SK-N-SH treated with all-trans-retinoic acid at 6 μM for 48 hours (cell line): ENCODE data around the gene NFIX.

ENCODE experiments used
- ATAC-seq: fragments of 200-7000 bp; cut with Tn5 transposase; 3 replicates; pipeline ENCODE4 v1.9.1; 2020; ENCODE audit warnings: mild to moderate bottlenecking, moderate library complexity
- ARNTL ChIP-seq: fragments of 450-650 bp; formaldehyde crosslinking; IDR thresholded peaks from 2 replicates; pipeline ENCODE4 v1.5.0; 2020; ENCODE audit warnings: low read depth, mild to moderate bottlenecking, moderate library complexity, borderline replicate concordance
- BACH2 ChIP-seq: fragments of 250-450 bp; sonication (Bioruptor Pico); IDR thresholded peaks from 2 replicates; pipeline ENCODE4 v1.9.0; 2021; ENCODE audit warnings: mild to moderate bottlenecking, borderline replicate concordance
- CSDC2 ChIP-seq: fragments of 250-450 bp; sonication (Bioruptor Pico); IDR thresholded peaks from 2 replicates; pipeline ENCODE4 v1.5.0; 2020; ENCODE audit warnings: mild to moderate bottlenecking, moderate library complexity
- GLIS3 ChIP-seq: fragments of 250-450 bp; sonication (Bioruptor Pico); IDR thresholded peaks from 2 replicates; pipeline ENCODE4 v1.5.0; 2020; ENCODE audit warnings: mild to moderate bottlenecking, moderate library complexity
- ISL1 ChIP-seq: fragments of 250-450 bp; sonication (Bioruptor Pico); IDR thresholded peaks from 2 replicates; pipeline ENCODE4 v2.1.2; 2022; ENCODE audit warnings: mild to moderate bottlenecking, moderate library complexity
- OSR1 ChIP-seq: fragments of 250-450 bp; sonication (Bioruptor Pico); IDR thresholded peaks from 2 replicates; pipeline ENCODE4 v1.8.0; 2022; ENCODE audit warnings: moderate library complexity, mild to moderate bottlenecking, inconsistent platforms
- PPARA ChIP-seq: fragments of 250-450 bp; sonication (Bioruptor Pico); IDR thresholded peaks from 2 replicates; pipeline ENCODE4 v1.5.0; 2020; ENCODE audit warnings: mild to moderate bottlenecking, borderline replicate concordance
- RARB ChIP-seq: fragments of 250-450 bp; sonication (Bioruptor Pico); IDR thresholded peaks from 2 replicates; pipeline ENCODE4 v1.8.0; 2021; ENCODE audit warnings: mild to moderate bottlenecking, moderate library complexity
- SNAI2 ChIP-seq: fragments of 250-450 bp; sonication (Bioruptor Pico); IDR thresholded peaks from 2 replicates; pipeline ENCODE4 v1.5.0; 2020; ENCODE audit warnings: mild to moderate bottlenecking, moderate library complexity
- TCF4 ChIP-seq: fragments of 250-450 bp; sonication (Bioruptor Pico); IDR thresholded peaks from 2 replicates; pipeline ENCODE4 v1.8.0; 2021; ENCODE audit warnings: mild to moderate bottlenecking, moderate library complexity, borderline replicate concordance
- ZC3H10 ChIP-seq: fragments of 250-450 bp; sonication (Bioruptor Pico); IDR thresholded peaks from 2 replicates; pipeline ENCODE4 v1.5.1; 2021; ENCODE audit warnings: mild to moderate bottlenecking, moderate library complexity
- ZNF565 ChIP-seq: fragments of 450-650 bp; formaldehyde crosslinking; conservative IDR thresholded peaks from 2 replicates; pipeline ENCODE4 v1.5.0; 2020; ENCODE audit warnings: low read depth, mild to moderate bottlenecking, moderate library complexity
- ZNF70 ChIP-seq: fragments of 450-650 bp; formaldehyde crosslinking; IDR thresholded peaks from 2 replicates; pipeline ENCODE4 v1.5.0; 2020; ENCODE audit warnings: mild to moderate bottlenecking, moderate library complexity
- ZNF8 ChIP-seq: fragments of 450-650 bp; formaldehyde crosslinking; IDR thresholded peaks from 2 replicates; pipeline ENCODE4 v1.5.0; 2020; ENCODE audit warnings: mild to moderate bottlenecking, moderate library complexity
- TF ChIP-seq, protein P1 (sequence below): fragments of 250-450 bp; sonication (Bioruptor Pico); IDR thresholded peaks from 2 replicates; pipeline ENCODE4 v1.8.0; 2021; ENCODE audit warnings: low read depth, mild to moderate bottlenecking, moderate library complexity, borderline replicate concordance
- TF ChIP-seq, protein P2 (sequence below): fragments of 250-450 bp; sonication (Bioruptor Pico); IDR thresholded peaks from 2 replicates; pipeline ENCODE4 v1.5.1; 2020; ENCODE audit warnings: low read depth, mild to moderate bottlenecking, moderate library complexity
- TF ChIP-seq, protein P3 (sequence below): fragments of 250-450 bp; sonication (Bioruptor Pico); IDR thresholded peaks from 2 replicates; pipeline ENCODE4 v1.8.0; 2020; ENCODE audit warnings: mild to moderate bottlenecking, moderate library complexity, borderline replicate concordance
- TF ChIP-seq, protein P4 (sequence below): fragments of 250-450 bp; sonication (Bioruptor Pico); IDR thresholded peaks from 2 replicates; pipeline ENCODE4 v1.5.1; 2021; ENCODE audit warnings: mild to moderate bottlenecking, moderate library complexity

NFIX gene

DNA sequence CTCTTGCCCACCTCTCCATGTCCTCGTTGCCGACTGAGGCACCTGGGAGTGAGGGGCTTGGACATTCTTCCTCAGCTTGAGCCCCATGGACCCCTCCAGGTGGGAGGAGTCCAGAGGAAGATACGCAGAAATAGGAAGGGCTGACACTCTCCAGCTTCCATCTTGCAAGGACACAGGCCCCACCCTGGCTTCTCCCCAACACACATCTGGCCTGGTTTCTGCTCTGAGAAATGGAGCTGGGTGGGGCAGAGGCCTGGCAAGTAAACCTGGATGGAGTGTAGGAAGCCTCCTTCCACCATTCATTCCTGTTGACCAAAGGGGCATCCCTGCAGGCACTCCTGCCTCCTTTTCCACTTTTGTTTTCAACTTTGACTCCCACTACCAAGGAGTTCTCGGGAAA lies 50.5 kb downstream of the NFIX start:
- ATAC-seq, result no peak
- TF ChIP-seq RARB (CRISPR knock-in tag) (no peak), SNAI2 (no peak), TCF4 (CRISPR knock-in tag) (no peak)

DNA sequence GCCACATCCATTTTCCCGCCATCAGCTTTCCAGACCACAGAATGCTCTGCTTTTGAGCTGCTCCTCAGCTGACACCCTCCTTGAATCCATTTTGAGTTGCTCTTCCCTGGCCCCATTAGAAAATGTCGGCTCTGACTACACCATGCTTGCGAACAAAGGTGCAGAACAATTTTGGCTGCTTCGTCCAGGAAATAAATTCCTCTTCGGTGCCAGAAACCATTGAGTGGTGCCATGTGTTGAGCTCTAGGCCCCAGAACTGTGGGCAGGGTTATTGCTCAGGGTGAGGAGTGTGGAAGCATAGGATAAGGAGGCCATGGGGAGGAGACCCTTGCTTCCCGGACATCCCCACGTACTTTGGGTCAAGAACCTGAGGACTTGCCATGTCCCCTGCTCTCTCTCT lies 52.1 kb downstream of the NFIX start:
- TF ChIP-seq ZNF565 (CRISPR knock-in tag), result no peak
- no peak for TF ChIP-seq ARNTL (CRISPR knock-in tag)
- TF ChIP-seq CSDC2 (CRISPR knock-in tag), result no peak
- TF ChIP-seq, protein P1, sequence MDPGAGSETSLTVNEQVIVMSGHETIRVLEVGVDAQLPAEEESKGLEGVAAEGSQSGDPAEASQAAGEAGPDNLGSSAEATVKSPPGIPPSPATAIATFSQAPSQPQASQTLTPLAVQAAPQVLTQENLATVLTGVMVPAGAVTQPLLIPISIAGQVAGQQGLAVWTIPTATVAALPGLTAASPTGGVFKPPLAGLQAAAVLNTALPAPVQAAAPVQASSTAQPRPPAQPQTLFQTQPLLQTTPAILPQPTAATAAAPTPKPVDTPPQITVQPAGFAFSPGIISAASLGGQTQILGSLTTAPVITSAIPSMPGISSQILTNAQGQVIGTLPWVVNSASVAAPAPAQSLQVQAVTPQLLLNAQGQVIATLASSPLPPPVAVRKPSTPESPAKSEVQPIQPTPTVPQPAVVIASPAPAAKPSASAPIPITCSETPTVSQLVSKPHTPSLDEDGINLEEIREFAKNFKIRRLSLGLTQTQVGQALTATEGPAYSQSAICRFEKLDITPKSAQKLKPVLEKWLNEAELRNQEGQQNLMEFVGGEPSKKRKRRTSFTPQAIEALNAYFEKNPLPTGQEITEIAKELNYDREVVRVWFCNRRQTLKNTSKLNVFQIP (CRISPR knock-in tag), result no peak
- no peak for TF ChIP-seq OSR1
- TF ChIP-seq, protein P2, sequence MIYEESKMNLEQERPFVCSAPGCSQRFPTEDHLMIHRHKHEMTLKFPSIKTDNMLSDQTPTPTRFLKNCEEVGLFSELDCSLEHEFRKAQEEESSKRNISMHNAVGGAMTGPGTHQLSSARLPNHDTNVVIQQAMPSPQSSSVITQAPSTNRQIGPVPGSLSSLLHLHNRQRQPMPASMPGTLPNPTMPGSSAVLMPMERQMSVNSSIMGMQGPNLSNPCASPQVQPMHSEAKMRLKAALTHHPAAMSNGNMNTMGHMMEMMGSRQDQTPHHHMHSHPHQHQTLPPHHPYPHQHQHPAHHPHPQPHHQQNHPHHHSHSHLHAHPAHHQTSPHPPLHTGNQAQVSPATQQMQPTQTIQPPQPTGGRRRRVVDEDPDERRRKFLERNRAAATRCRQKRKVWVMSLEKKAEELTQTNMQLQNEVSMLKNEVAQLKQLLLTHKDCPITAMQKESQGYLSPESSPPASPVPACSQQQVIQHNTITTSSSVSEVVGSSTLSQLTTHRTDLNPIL (CRISPR knock-in tag), result no peak
- TF ChIP-seq SNAI2, result no peak
- TF ChIP-seq ZNF70 (CRISPR knock-in tag), result no peak
- no peak for TF ChIP-seq ZC3H10 (CRISPR knock-in tag)
- TF ChIP-seq, protein P3, sequence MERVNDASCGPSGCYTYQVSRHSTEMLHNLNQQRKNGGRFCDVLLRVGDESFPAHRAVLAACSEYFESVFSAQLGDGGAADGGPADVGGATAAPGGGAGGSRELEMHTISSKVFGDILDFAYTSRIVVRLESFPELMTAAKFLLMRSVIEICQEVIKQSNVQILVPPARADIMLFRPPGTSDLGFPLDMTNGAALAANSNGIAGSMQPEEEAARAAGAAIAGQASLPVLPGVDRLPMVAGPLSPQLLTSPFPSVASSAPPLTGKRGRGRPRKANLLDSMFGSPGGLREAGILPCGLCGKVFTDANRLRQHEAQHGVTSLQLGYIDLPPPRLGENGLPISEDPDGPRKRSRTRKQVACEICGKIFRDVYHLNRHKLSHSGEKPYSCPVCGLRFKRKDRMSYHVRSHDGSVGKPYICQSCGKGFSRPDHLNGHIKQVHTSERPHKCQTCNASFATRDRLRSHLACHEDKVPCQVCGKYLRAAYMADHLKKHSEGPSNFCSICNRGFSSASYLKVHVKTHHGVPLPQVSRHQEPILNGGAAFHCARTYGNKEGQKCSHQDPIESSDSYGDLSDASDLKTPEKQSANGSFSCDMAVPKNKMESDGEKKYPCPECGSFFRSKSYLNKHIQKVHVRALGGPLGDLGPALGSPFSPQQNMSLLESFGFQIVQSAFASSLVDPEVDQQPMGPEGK (CRISPR knock-in tag), result no peak
- TF ChIP-seq ISL1 (CRISPR knock-in tag), result no peak
- ATAC-seq, result no peak

DNA sequence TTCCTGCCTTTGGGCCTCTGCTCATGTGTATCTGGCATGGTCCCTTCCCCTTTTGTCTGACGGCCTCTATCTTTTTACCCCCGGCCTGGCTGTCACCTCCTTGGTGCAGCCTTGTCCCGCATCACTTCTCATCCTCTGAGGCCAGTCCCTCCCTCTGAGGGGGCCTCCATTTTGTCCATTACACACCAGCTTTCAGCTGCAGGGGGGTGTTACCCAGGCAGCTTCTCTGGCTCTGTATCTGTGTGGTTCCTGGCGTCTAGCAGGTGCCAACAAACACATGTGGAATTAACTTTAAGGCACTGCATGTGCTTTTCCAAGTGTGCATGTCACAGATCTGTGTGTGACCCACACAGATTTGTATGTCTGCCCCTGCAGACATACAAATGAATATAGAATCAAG lies 55.0 kb downstream of the NFIX start:
- ATAC-seq, result no peak
- no peak for TF ChIP-seq GLIS3 (CRISPR knock-in tag)
- no peak for TF ChIP-seq ZNF70 (CRISPR knock-in tag)
- TF ChIP-seq, protein P4, sequence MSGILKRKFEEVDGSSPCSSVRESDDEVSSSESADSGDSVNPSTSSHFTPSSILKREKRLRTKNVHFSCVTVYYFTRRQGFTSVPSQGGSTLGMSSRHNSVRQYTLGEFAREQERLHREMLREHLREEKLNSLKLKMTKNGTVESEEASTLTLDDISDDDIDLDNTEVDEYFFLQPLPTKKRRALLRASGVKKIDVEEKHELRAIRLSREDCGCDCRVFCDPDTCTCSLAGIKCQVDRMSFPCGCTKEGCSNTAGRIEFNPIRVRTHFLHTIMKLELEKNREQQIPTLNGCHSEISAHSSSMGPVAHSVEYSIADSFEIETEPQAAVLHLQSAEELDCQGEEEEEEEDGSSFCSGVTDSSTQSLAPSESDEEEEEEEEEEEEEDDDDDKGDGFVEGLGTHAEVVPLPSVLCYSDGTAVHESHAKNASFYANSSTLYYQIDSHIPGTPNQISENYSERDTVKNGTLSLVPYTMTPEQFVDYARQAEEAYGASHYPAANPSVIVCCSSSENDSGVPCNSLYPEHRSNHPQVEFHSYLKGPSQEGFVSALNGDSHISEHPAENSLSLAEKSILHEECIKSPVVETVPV (CRISPR knock-in tag), result no peak
- TF ChIP-seq, protein P1 (CRISPR knock-in tag), result no peak
- no peak for TF ChIP-seq ZNF565 (CRISPR knock-in tag)
- TF ChIP-seq ISL1 (CRISPR knock-in tag), result no peak
- TF ChIP-seq, protein P2 (CRISPR knock-in tag), result no peak
- TF ChIP-seq BACH2 (CRISPR knock-in tag), result no peak
- no peak for TF ChIP-seq ZC3H10 (CRISPR knock-in tag)

DNA sequence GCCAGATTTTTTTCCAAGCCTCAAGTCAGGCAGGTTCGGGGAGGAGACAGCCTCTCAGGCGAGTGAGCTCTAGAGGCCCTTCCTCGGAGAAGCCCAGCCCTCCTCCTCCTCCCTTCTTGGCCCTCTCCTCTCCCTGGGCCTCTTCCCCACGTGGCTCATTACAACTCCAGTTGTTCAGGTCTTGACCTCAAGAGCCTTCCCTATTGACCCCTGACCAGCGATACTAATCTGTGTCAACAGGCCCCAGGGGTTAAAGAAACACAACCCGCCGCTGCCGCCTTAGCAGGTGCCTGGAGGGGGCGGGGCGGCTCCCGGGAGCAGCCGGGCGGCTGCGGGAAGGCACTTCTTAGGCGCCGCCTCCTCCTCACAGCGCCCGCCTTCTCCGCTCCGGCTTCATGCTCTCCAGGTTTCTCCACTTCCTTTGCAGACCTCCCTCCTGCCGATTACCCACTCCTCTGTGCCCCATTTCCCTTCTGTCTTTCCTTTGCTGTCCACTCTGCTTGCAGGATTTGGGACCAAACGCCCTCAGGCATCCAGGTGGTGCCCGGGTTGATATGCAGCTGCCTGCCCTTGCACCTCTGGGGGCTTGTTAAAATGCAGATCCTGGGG lies 56.4 kb downstream of the NFIX start:
- TF ChIP-seq GLIS3 (CRISPR knock-in tag), result no peak
- TF ChIP-seq ZC3H10 (CRISPR knock-in tag), result no peak
- TF ChIP-seq SNAI2, result no peak
- TF ChIP-seq, protein P4 (CRISPR knock-in tag), result no peak
- no peak for TF ChIP-seq TCF4 (CRISPR knock-in tag)
- no peak for TF ChIP-seq ZNF8 (CRISPR knock-in tag)
- TF ChIP-seq ZNF70 (CRISPR knock-in tag), result no peak
- no peak for TF ChIP-seq PPARA
- no peak for ATAC-seq
